HepG2 (cell line): ENCODE measurements around the gene CHD9.

Source experiments
- HNF4G ChIP-seq, 2 experiments: sonication (generic) in 1 of 2; formaldehyde crosslinking in 1 of 2; IDR thresholded peaks; 2 replicates each; pipeline versions ENCODE4 v1.4.0 to v1.6.1; 2011 to 2020; ENCODE audit warnings: borderline replicate concordance in 2 of 2, low read depth in 2 of 2, mild to moderate bottlenecking in 2 of 2, low read length in 1 of 2, missing genetic modification reagents in 1 of 2, moderate library complexity in 1 of 2
- POLR2A ChIP-seq, 2 experiments: IDR thresholded peaks; 2 replicates each; pipeline ENCODE4 v1.6.1; 2011; ENCODE audit warnings: low read depth in 2 of 2, low read length in 2 of 2, mild to moderate bottlenecking in 1 of 2, moderate library complexity in 1 of 2; ENCODE audit not compliant: insufficient read depth in 1 of 2
- SATB2 ChIP-seq: sonication (generic); formaldehyde crosslinking; IDR thresholded peaks from 2 replicates; pipeline ENCODE4 v1.5.0; 2020; ENCODE audit warnings: missing genetic modification reagents
- ZNF343 ChIP-seq: sonication (generic); formaldehyde crosslinking; IDR thresholded peaks from 2 replicates; pipeline ENCODE4 v1.4.0; 2020; ENCODE audit warnings: mild to moderate bottlenecking, missing genetic modification reagents
- TF ChIP-seq, protein P1 (sequence below): IDR thresholded peaks from 2 replicates; pipeline ENCODE4 v1.6.1; 2012; ENCODE audit warnings: low read depth, low read length, improper control_type of control experiment
- TF ChIP-seq, protein P2 (sequence below): sonication (generic); formaldehyde crosslinking; IDR thresholded peaks from 2 replicates; pipeline ENCODE4 v1.4.0; 2020; ENCODE audit warnings: missing genetic modification reagents, borderline replicate concordance

DNA sequence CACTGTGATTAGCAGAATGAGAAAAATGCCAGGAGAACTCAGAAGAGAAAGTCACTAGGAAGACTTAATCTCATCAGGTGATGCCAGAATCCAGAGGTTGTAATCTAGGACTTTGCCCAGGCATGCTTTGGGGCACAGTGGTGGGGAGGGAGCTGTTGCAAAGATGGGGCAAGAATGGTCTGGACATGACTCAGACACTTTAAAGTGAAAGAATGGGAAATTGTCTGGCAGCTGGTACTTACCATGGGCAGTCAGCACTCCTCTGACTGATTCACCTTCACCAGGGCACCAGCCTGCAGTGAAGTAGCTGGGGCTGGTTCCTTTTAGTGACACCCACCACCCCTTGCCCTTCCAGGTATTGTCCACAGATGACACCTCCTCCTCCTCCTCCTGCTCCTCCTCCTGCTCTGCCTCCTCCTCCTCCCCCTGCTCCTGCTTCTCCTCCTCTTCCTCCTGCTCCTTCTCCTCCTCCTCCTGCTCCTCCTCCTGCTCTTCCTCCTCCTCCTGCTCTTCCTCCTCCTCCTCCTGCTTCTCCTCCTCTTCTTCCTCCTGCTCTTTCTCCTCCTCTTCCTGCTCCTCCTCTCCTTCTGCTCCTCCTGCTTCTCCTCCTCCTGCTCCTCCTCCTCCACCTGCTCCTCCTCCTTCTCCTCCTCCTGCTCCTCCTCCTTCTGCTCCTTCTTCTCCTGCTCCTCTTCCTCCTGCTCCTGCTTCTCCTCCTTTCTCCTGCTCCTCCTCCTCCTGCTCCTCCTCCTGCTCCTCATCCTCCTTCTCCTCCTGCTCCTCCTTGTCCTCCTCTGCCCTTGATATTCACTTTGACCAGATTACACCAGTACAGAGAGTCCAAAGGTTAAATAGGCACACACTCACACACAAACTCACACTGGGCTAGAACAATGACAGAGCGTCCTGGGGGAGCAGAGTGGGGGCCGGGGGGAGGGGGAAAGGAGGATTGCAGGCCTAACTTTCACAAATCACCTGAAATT is 2.0 kb upstream of the CHD9 start, which contains the start of gene CHD9NB:
- TF ChIP-seq SATB2 (CRISPR knock-in tag) (no peak), POLR2A (IDR thresholded peaks at IDR 0.05; ENCODE audit: insufficient read depth in 1 of 2, low read depth in 2 of 2, low read length in 2 of 2) (no peak; a peak in 1 of 4 replicates), ZNF343 (CRISPR knock-in tag) (no peak), HNF4G (IDR thresholded peaks at IDR 0.05; ENCODE audit: borderline replicate concordance, low read depth, low read length) (peak; percentile 79), HNF4G (CRISPR knock-in tag; IDR thresholded peaks at IDR 0.05; ENCODE audit: borderline replicate concordance, low read depth) (no peak)
- TF ChIP-seq, protein P1, sequence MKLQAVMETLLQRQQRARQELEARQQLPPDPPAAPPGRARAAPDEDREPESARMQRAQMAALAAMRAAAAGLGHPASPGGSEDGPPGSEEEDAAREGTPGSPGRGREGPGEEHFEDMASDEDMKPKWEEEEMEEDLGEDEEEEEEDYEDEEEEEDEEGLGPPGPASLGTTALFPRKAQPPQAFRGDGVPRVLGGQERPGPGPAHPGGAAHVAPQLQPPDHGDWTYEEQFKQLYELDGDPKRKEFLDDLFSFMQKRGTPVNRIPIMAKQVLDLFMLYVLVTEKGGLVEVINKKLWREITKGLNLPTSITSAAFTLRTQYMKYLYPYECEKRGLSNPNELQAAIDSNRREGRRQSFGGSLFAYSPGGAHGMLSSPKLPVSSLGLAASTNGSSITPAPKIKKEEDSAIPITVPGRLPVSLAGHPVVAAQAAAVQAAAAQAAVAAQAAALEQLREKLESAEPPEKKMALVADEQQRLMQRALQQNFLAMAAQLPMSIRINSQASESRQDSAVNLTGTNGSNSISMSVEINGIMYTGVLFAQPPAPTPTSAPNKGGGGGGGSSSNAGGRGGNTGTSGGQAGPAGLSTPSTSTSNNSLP = peak; percentile 84
- TF ChIP-seq, protein P2, sequence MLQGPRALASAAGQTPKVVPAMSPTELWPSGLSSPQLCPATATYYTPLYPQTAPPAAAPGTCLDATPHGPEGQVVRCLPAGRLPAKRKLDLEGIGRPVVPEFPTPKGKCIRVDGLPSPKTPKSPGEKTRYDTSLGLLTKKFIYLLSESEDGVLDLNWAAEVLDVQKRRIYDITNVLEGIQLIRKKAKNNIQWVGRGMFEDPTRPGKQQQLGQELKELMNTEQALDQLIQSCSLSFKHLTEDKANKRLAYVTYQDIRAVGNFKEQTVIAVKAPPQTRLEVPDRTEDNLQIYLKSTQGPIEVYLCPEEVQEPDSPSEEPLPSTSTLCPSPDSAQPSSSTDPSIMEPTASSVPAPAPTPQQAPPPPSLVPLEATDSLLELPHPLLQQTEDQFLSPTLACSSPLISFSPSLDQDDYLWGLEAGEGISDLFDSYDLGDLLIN (CRISPR knock-in tag) = no peak
